ENCODE results near the gene GPR162. TPM values are rescaled to one million over a fixed set of nuclear protein-coding genes. Genes with fewer than 3 reads are reported as not detected.

Gene GPR162
- total and polyA plus RNA-seq, 2 of the 4 experiments (the other 2 are of a cell fraction) = 2.9 to 6.0 TPM

GRCh38 chr12:6872073-6873048 is 50.7 kb downstream of the GPR162 start (continued):
- TF ChIP-seq MAFK (IDR thresholded peaks at IDR 0.05; ENCODE audit: low read depth, low read length) = no peak
- peak; percentile 96 for TF ChIP-seq MXI1 (IDR thresholded peaks at IDR 0.05; ENCODE audit: borderline replicate concordance, low read depth, low read length)
- TF ChIP-seq RCOR1 (IDR thresholded peaks at IDR 0.05; ENCODE audit: insufficient replicate concordance, low read length) = no peak

All from IMR-90 (cell line).